GM12891 (cell line): ENCODE data around the gene CTNNA1.
"Not testable (repeated sequence)": the region's sequence is repeated elsewhere in the genome, so short reads cannot be mapped to it uniquely, and the experiment has no call there.

Experiments
- DNase-seq: peaks from one replicate; pipeline ENCODE4 v3.0.0; 2011; ENCODE audit warnings: low spot score; ENCODE audit not compliant: insufficient read length
- FAIRE-seq: peaks from 2 replicates; lab custom pipeline; 2011; peaks lifted over from hg19 to GRCh38; lab: Jason Lieb, UNC
- PAX5 ChIP-seq: IDR thresholded peaks from 2 replicates; pipeline ENCODE4 v1.6.1; 2011; ENCODE audit warnings: low read length, moderate library complexity, mild to moderate bottlenecking; ENCODE audit not compliant: insufficient read depth, severe bottlenecking
- POLR2A ChIP-seq: IDR thresholded peaks from 2 replicates; pipeline ENCODE4 v1.6.1; 2011; ENCODE audit warnings: low read depth, low read length, control low read depth
- POLR2AphosphoS5 ChIP-seq: IDR thresholded peaks from 2 replicates; pipeline ENCODE4 v1.6.1; 2011; ENCODE audit warnings: low read depth, low read length, control low read depth
- POU2F2 ChIP-seq: IDR thresholded peaks from 2 replicates; pipeline ENCODE4 v1.6.1; 2011; ENCODE audit warnings: low read depth, mild to moderate bottlenecking, control low read depth, low read length, moderate library complexity
- SPI1 ChIP-seq: IDR thresholded peaks from 2 replicates; pipeline ENCODE4 v1.6.1; 2011; ENCODE audit warnings: low read depth, low read length, control low read depth
- TAF1 ChIP-seq: IDR thresholded peaks from 2 replicates; pipeline ENCODE4 v1.6.1; 2011; ENCODE audit warnings: low read depth, low read length, control low read depth

The CTNNA1 gene

GRCh38 chr5:138824924-138825863, 72.0 kb downstream of the CTNNA1 start:
- DNase-seq: peak; percentile 20
- FAIRE-seq: peak; percentile 59
- TF ChIP-seq POLR2AphosphoS5 (no peak), POLR2A (no peak)

GRCh38 chr5:138828556-138828955, 75.3 kb downstream of the CTNNA1 start:
- no peak for FAIRE-seq
- TF ChIP-seq SPI1: no peak
- TF ChIP-seq POLR2AphosphoS5: no peak
- no peak for TF ChIP-seq PAX5
- no peak for TF ChIP-seq TAF1
- TF ChIP-seq POLR2A: no peak
- TF ChIP-seq POU2F2: no peak
- no peak for DNase-seq

- DNase-seq: no peak
- FAIRE-seq: no peak
- TF ChIP-seq PAX5 (no peak), POU2F2 (no peak), TAF1 (no peak), POLR2A (no peak), POLR2AphosphoS5 (no peak), SPI1 (no peak)
These were observed 76.1 kb downstream of the CTNNA1 start for GRCh38 chr5:138829341-138829740.

- FAIRE-seq (no peak), DNase-seq (no peak)
These were observed 78.5 kb downstream of the CTNNA1 start for GRCh38 chr5:138831703-138832102.

GRCh38 chr5:138832218-138832617, 79.0 kb downstream of the CTNNA1 start:
- FAIRE-seq (peak; percentile 16), DNase-seq (no peak)
- TF ChIP-seq SPI1 (no peak), POLR2A (no peak), POLR2AphosphoS5 (no peak), PAX5 (no peak), POU2F2 (no peak)

More at GRCh38 chr5:138831703-138832102, 78.5 kb downstream of the CTNNA1 start:
- TF ChIP-seq SPI1 (no peak), POLR2A (no peak), POLR2AphosphoS5 (no peak)

GRCh38 chr5:138833080-138833479, 79.9 kb downstream of the CTNNA1 start:
- FAIRE-seq: no peak
- TF ChIP-seq POLR2AphosphoS5 (no peak), POU2F2 (no peak)
- DNase-seq: no peak

- DNase-seq (no peak), FAIRE-seq (no peak)
- no peak for TF ChIP-seq TAF1
- TF ChIP-seq POLR2AphosphoS5: no peak
- TF ChIP-seq POU2F2: no peak
- TF ChIP-seq POLR2A: no peak
- no peak for TF ChIP-seq PAX5
- TF ChIP-seq SPI1: no peak
These were observed 80.7 kb downstream of the CTNNA1 start for GRCh38 chr5:138833726-138834480.

- not testable (repeated sequence) for FAIRE-seq, DNase-seq
These were observed 81.6 kb downstream of the CTNNA1 start for GRCh38 chr5:138834853-138835252.

- FAIRE-seq: no peak
These were observed 83.9 kb downstream of the CTNNA1 start for GRCh38 chr5:138837160-138837559.

GRCh38 chr5:138840103-138840502, 86.9 kb downstream of the CTNNA1 start:
- TF ChIP-seq POLR2AphosphoS5 (no peak), POLR2A (no peak), SPI1 (no peak), PAX5 (no peak), TAF1 (no peak), POU2F2 (no peak)
- DNase-seq (no peak), FAIRE-seq (no peak)

More at GRCh38 chr5:138837160-138837559, 83.9 kb downstream of the CTNNA1 start:
- TF ChIP-seq PAX5 (no peak), POLR2AphosphoS5 (no peak), POU2F2 (no peak), POLR2A (no peak), SPI1 (no peak), TAF1 (no peak)
- DNase-seq: no peak

GRCh38 chr5:138841531-138841930, 88.3 kb downstream of the CTNNA1 start:
- FAIRE-seq (no peak), DNase-seq (no peak)
- TF ChIP-seq TAF1: no peak
- no peak for TF ChIP-seq POLR2A
- no peak for TF ChIP-seq POLR2AphosphoS5
- no peak for TF ChIP-seq POU2F2
- no peak for TF ChIP-seq SPI1
- TF ChIP-seq PAX5: no peak
